Liver (tissue), 9 donors: ENCODE results near the gene RELL1. TPM values are rescaled to one million over a fixed set of nuclear protein-coding genes. Genes with fewer than 3 reads are reported as not detected.
A peak's percentile ranks its signal among the peaks of the same experiment; 100 is the strongest.

Experiments used
- DNase-seq: peaks from one replicate; pipeline ENCODE4 v3.0.0-alpha.2; 2017; ENCODE audit warnings: low spot score
- H3K27ac ChIP-seq, 2 donors: one replicate each; pipeline ENCODE4 v1.7.0; 2013; ENCODE audit warnings: inconsistent platforms in 2 of 2, low read length in 2 of 2, control low read depth in 1 of 2, low read depth in 1 of 2, mild to moderate bottlenecking in 1 of 2
- H3K27me3 ChIP-seq, 4 donors: one replicate each; pipeline versions ENCODE4 v1.6.1 to v1.7.0; 2013; ENCODE audit warnings: low read length in 3 of 4, inconsistent platforms in 1 of 4, mild to moderate bottlenecking in 1 of 4, moderate library complexity in 1 of 4; ENCODE audit not compliant: control insufficient read depth in 4 of 4, insufficient read depth in 4 of 4
- H3K36me3 ChIP-seq, 4 donors: one replicate each; pipeline versions ENCODE4 v1.6.1 to v1.7.0; 2013; ENCODE audit warnings: low read length in 3 of 4, mild to moderate bottlenecking in 3 of 4, low read depth in 1 of 4, moderate library complexity in 1 of 4; ENCODE audit not compliant: control insufficient read depth in 4 of 4, insufficient read depth in 3 of 4
- H3K4me1 ChIP-seq, 4 donors: one replicate each; pipeline versions ENCODE4 v1.6.1 to v1.7.0; 2013; ENCODE audit warnings: low read length in 3 of 4, mild to moderate bottlenecking in 3 of 4, moderate library complexity in 1 of 4; ENCODE audit not compliant: control insufficient read depth in 4 of 4, insufficient read depth in 4 of 4
- H3K4me3 ChIP-seq, 3 donors: one replicate each; pipeline versions ENCODE4 v1.6.1 to v1.7.0; 2013; ENCODE audit warnings: low read length in 3 of 3, control low read depth in 1 of 3, low read depth in 1 of 3, mild to moderate bottlenecking in 1 of 3
- H3K9ac ChIP-seq, 2 donors: one replicate each; pipeline ENCODE4 v1.7.0; 2013; ENCODE audit warnings: low read length in 2 of 2, mild to moderate bottlenecking in 2 of 2, moderate library complexity in 2 of 2, control low read depth in 1 of 2, low read depth in 1 of 2
- H3K9me3 ChIP-seq, 4 donors: one replicate each; pipeline versions ENCODE4 v1.6.1 to v1.7.0; 2013; ENCODE audit warnings: low read length in 3 of 4; ENCODE audit not compliant: control insufficient read depth in 4 of 4
- EGR1 ChIP-seq, 2 donors: IDR thresholded peaks; 2 replicates each; pipeline ENCODE4 v1.6.1; 2016 to 2018; ENCODE audit warnings: antibody characterized with exemption in 2 of 2, low read depth in 2 of 2
- FOXA2 ChIP-seq: IDR thresholded peaks from 2 replicates; pipeline ENCODE4 v1.6.1; 2016; ENCODE audit warnings: antibody characterized with exemption
- GABPA ChIP-seq, 2 donors: IDR thresholded peaks in 1 of 2; conservative IDR thresholded peaks in 1 of 2; 2 replicates each; pipeline ENCODE4 v1.6.1; 2016; ENCODE audit warnings: antibody characterized with exemption in 2 of 2, mild to moderate bottlenecking in 1 of 2, moderate library complexity in 1 of 2
- HNF4A ChIP-seq, 2 donors: conservative IDR thresholded peaks; 2 replicates each; pipeline ENCODE4 v1.6.1; 2016; ENCODE audit warnings: antibody characterized with exemption in 2 of 2, mild to moderate bottlenecking in 2 of 2
- HNF4G ChIP-seq: IDR thresholded peaks from 2 replicates; pipeline ENCODE4 v1.6.1; 2016; ENCODE audit warnings: antibody characterized with exemption
- JUND ChIP-seq, 2 donors: IDR thresholded peaks; 2 replicates each; pipeline ENCODE4 v1.6.1; 2016; ENCODE audit warnings: antibody characterized with exemption in 2 of 2
- MAX ChIP-seq: IDR thresholded peaks from 2 replicates; pipeline ENCODE4 v1.6.1; 2016; ENCODE audit warnings: antibody characterized with exemption
- NR2F2 ChIP-seq: IDR thresholded peaks from 2 replicates; pipeline ENCODE4 v1.6.1; 2016; ENCODE audit warnings: antibody characterized with exemption
- RAD21 ChIP-seq, 2 donors: IDR thresholded peaks; 2 replicates each; pipeline ENCODE4 v1.6.1; 2016; ENCODE audit warnings: antibody characterized with exemption in 2 of 2, mild to moderate bottlenecking in 2 of 2
- RXRA ChIP-seq, 2 donors: IDR thresholded peaks; 2 replicates each; pipeline ENCODE4 v1.6.1; 2017 to 2018; ENCODE audit warnings: antibody characterized with exemption in 2 of 2, mild to moderate bottlenecking in 1 of 2
- SP1 ChIP-seq: IDR thresholded peaks from 2 replicates; pipeline ENCODE4 v1.6.1; 2018; ENCODE audit warnings: antibody characterized with exemption, mild to moderate bottlenecking
- TAF1 ChIP-seq: conservative IDR thresholded peaks from 2 replicates; pipeline ENCODE4 v1.6.1; 2016; ENCODE audit warnings: antibody characterized with exemption, mild to moderate bottlenecking
- YY1 ChIP-seq: IDR thresholded peaks from 2 replicates; pipeline ENCODE4 v1.6.1; 2016; ENCODE audit warnings: antibody characterized with exemption, mild to moderate bottlenecking
- WGBS: extraction: QIAGEN DNeasy Blood & Tissue Kit; methylation state at CpG from one replicate; pipeline ENCODE4 v1.1.7; 2013; 5-methylcytosine and 5-hydroxymethylcytosine counted together
- polyA plus RNA-seq, 2 donors: library from polyadenylated mRNA; stranded (reverse) in 1 of 2; unstranded in 1 of 2; fragments of 200-250 nt in 1 of 2; fragments of >200 nt in 1 of 2; fragmentation: Nextera tagmentation in 1 of 2; extraction: Ambion mirVana in 1 of 2; gene quantifications; one replicate each; pipeline versions ENCODE4 v1.2.1 to v1.2.3, GENCODE V29; 2013 to 2015
- total RNA-seq, 2 donors: library from RNA; depleted of rRNA; stranded (reverse); fragments of >200 nt; gene quantifications; one replicate each; pipeline ENCODE4 v1.2.3, GENCODE V29; 2014
- TF ChIP-seq, protein P1 (sequence below): fragments of 150-350 bp; IDR thresholded peaks from 2 replicates; pipeline ENCODE4 v1.5.1; 2017; ENCODE audit warnings: improper control_type of control experiment, low read depth, low read length; ENCODE audit not compliant: missing input control
- TF ChIP-seq, protein P2 (sequence below): IDR thresholded peaks from 2 replicates; pipeline ENCODE4 v1.6.1; 2016; ENCODE audit warnings: antibody characterized with exemption, mild to moderate bottlenecking
- donor health status: healthy.
- donor health status: healthy.
- donor health status: healthy.
- donor health status: healthy.
- donor health status: healthy.

RELL1 gene
- total and polyA plus RNA-seq, 4 donors = 1.5 to 16.8 (median 7.3) TPM

- TF ChIP-seq, protein P1, sequence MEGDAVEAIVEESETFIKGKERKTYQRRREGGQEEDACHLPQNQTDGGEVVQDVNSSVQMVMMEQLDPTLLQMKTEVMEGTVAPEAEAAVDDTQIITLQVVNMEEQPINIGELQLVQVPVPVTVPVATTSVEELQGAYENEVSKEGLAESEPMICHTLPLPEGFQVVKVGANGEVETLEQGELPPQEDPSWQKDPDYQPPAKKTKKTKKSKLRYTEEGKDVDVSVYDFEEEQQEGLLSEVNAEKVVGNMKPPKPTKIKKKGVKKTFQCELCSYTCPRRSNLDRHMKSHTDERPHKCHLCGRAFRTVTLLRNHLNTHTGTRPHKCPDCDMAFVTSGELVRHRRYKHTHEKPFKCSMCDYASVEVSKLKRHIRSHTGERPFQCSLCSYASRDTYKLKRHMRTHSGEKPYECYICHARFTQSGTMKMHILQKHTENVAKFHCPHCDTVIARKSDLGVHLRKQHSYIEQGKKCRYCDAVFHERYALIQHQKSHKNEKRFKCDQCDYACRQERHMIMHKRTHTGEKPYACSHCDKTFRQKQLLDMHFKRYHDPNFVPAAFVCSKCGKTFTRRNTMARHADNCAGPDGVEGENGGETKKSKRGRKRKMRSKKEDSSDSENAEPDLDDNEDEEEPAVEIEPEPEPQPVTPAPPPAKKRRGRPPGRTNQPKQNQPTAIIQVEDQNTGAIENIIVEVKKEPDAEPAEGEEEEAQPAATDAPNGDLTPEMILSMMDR = no peak
These were observed 89.1 kb downstream of the RELL1 start (continued) for GRCh38 chr4:37597034-37597433.

DNA sequence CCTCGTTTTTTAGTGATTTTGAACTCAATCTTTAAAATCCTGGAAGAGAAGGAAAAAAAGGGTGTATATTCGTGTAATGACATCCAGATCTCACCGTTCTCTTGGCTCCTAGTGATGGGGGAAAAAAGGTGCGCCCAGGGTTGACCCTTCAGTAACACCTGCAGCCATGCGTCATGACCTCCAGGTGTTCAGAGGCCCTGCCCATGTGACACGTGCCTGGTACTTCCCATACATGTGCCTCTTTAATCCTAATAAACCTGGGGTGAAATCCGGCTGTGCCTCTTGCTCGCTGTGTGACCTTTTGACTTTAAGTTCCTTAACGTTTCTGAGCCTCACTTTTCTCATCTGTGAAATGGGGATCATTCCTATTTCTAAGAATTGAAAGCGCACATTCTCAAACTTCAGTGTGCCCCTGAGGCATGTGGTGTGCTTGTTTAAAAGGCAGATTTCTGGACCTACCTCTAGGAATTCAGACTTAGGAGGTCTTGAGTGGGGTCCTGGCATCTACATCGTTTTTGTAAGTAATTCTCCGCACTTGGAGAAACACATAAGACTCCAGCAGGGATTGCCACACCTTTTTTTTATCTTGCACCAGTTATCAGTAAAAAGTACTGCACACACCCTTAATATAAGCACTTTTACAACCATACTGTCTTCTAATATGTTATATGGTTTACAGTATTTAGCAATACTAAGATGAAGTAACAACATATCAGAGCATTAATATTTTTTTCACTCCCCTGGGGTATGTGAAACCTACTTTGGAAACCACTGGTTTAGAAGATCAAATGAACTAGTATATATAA, 90.1 kb downstream of the RELL1 start:
- Histone ChIP-seq H3K27ac (no peak overlapping the region), H3K9me3 (no peaks in the 10 kb centered on the region), H3K27me3 (no peaks in the 10 kb centered on the region), H3K4me3 (no peak overlapping the region), H3K36me3 (peaks cover 0 to 4% (median 2%) of the 10 kb centered on the region in 4 donors), H3K9ac (no peak overlapping the region), H3K4me1 (peaks cover 0 to 17% (median 5%) of the 10 kb centered on the region in 4 donors)
- TF ChIP-seq EGR1 (IDR thresholded peaks at IDR 0.05; ENCODE audit: low read depth in 2 of 2) = no peak
- no peak for TF ChIP-seq NR2F2
- no peak for TF ChIP-seq FOXA2
- TF ChIP-seq GABPA (IDR thresholded peaks at IDR 0.05 in 1 of 2, conservative IDR thresholded peaks at IDR 0.05 in 1 of 2) = no peak
- no peak for TF ChIP-seq MAX
- TF ChIP-seq JUND (IDR thresholded peaks at IDR 0.05) = no peak
- TF ChIP-seq RXRA (IDR thresholded peaks at IDR 0.05) = no peak
- TF ChIP-seq YY1 = no peak
- no peak for TF ChIP-seq HNF4G
- no peak for TF ChIP-seq HNF4A (conservative IDR thresholded peaks at IDR 0.05)
- no peak for TF ChIP-seq SP1
- TF ChIP-seq TAF1 = no peak
- no peak for TF ChIP-seq RAD21 (IDR thresholded peaks at IDR 0.05)
- TF ChIP-seq, protein P2, sequence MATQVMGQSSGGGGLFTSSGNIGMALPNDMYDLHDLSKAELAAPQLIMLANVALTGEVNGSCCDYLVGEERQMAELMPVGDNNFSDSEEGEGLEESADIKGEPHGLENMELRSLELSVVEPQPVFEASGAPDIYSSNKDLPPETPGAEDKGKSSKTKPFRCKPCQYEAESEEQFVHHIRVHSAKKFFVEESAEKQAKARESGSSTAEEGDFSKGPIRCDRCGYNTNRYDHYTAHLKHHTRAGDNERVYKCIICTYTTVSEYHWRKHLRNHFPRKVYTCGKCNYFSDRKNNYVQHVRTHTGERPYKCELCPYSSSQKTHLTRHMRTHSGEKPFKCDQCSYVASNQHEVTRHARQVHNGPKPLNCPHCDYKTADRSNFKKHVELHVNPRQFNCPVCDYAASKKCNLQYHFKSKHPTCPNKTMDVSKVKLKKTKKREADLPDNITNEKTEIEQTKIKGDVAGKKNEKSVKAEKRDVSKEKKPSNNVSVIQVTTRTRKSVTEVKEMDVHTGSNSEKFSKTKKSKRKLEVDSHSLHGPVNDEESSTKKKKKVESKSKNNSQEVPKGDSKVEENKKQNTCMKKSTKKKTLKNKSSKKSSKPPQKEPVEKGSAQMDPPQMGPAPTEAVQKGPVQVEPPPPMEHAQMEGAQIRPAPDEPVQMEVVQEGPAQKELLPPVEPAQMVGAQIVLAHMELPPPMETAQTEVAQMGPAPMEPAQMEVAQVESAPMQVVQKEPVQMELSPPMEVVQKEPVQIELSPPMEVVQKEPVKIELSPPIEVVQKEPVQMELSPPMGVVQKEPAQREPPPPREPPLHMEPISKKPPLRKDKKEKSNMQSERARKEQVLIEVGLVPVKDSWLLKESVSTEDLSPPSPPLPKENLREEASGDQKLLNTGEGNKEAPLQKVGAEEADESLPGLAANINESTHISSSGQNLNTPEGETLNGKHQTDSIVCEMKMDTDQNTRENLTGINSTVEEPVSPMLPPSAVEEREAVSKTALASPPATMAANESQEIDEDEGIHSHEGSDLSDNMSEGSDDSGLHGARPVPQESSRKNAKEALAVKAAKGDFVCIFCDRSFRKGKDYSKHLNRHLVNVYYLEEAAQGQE = no peak
- WGBS = 68% methylated on average over 12 of the region's 12 CpGs
- DNase-seq = no peak

DNA sequence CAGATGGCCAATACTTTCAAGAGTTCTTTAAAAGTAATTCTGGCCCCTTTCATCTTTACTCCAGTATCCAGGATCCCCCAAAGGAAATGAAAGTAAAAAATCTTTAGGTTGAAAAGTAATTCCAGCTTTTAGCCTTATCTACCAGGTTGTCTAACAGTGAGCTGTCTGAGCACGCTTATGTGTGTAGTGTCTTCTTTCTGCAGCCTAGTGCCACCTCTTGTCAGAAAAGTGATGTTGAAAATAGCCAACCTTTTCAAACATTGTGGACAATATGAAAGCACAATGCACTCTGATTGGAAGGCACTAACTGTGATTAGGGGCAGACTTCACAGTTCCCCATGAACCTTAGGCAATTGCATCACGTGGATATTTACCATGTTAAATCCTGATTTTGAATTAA, 92.1 kb downstream of the RELL1 start:
- DNase-seq = no peak
- H3K27ac ChIP-seq = no peak overlapping the region
- peak in 1 of 2 donors; percentile 28 for TF ChIP-seq RAD21 (IDR thresholded peaks at IDR 0.05)
- no peak for TF ChIP-seq GABPA (IDR thresholded peaks at IDR 0.05 in 1 of 2, conservative IDR thresholded peaks at IDR 0.05 in 1 of 2)
- peaks cover 0 to 12% (median 10%) of the 10 kb centered on the region in 4 donors for H3K36me3 ChIP-seq
- H3K4me1 ChIP-seq = peaks cover 0 to 6% (median 2%) of the 10 kb centered on the region in 4 donors
- no peak overlapping the region for H3K9ac ChIP-seq
- no peaks in the 10 kb centered on the region for H3K27me3 ChIP-seq
- H3K9me3 ChIP-seq = no peaks in the 10 kb centered on the region
- 81% methylated on average over 2 of the region's 2 CpGs for WGBS
- H3K4me3 ChIP-seq = no peak overlapping the region
